ENCODE data around the gene GATA3.

Gene GATA3

GRCh38 chr10:8065651-8066050, 11.2 kb downstream of the GATA3 start:
- no peak overlapping the region for H3K4me3 ChIP-seq (replicated peaks; ENCODE audit: low read depth, low read length)
- DNase-seq (ENCODE audit: extremely low read depth, low read depth) = no peak
- TF ChIP-seq, protein P1, sequence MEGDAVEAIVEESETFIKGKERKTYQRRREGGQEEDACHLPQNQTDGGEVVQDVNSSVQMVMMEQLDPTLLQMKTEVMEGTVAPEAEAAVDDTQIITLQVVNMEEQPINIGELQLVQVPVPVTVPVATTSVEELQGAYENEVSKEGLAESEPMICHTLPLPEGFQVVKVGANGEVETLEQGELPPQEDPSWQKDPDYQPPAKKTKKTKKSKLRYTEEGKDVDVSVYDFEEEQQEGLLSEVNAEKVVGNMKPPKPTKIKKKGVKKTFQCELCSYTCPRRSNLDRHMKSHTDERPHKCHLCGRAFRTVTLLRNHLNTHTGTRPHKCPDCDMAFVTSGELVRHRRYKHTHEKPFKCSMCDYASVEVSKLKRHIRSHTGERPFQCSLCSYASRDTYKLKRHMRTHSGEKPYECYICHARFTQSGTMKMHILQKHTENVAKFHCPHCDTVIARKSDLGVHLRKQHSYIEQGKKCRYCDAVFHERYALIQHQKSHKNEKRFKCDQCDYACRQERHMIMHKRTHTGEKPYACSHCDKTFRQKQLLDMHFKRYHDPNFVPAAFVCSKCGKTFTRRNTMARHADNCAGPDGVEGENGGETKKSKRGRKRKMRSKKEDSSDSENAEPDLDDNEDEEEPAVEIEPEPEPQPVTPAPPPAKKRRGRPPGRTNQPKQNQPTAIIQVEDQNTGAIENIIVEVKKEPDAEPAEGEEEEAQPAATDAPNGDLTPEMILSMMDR (IDR thresholded peaks at IDR 0.05; ENCODE audit: low read depth, low read length, missing control alignments) = no peak

- H3K4me3 ChIP-seq (replicated peaks; ENCODE audit: low read depth, low read length) = no peak overlapping the region
- DNase-seq (ENCODE audit: extremely low read depth, low read depth) = no peak
- TF ChIP-seq, protein P1 (IDR thresholded peaks at IDR 0.05; ENCODE audit: low read depth, low read length, missing control alignments) = no peak
Observed at GRCh38 chr10:8066124-8066523, 11.6 kb downstream of the GATA3 start.

GRCh38 chr10:8066797-8067196, 12.3 kb downstream of the GATA3 start:
- no peak overlapping the region for H3K4me3 ChIP-seq (replicated peaks; ENCODE audit: low read depth, low read length)
- TF ChIP-seq, protein P1 (IDR thresholded peaks at IDR 0.05; ENCODE audit: low read depth, low read length, missing control alignments) = no peak
- DNase-seq (ENCODE audit: extremely low read depth, low read depth) = no peak

- DNase-seq (ENCODE audit: extremely low read depth, low read depth) = no peak
- TF ChIP-seq, protein P1 (IDR thresholded peaks at IDR 0.05; ENCODE audit: low read depth, low read length, missing control alignments) = no peak
Observed at GRCh38 chr10:8069108-8069507, 14.6 kb downstream of the GATA3 start.

DNA sequence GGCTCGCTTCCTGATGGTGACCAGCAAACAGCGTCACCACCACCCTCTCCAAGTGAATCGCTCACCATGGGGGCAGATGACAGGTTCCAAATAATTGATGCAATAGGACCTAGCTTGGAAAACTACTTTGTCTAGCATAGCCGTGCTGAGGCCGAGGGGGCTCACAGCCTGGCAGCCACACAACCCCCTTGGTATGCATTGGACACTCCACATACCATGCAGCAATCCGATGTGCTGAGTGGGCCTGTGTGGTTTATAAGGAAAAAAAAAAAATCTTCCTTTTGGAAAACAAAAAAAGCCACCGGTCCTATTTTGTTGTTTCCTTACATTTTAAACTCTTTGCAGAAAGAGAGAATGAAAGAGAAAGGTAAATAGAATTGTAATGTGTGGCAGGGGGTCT, 15.1 kb downstream of the GATA3 start:
- DNase-seq (ENCODE audit: extremely low read depth, low read depth) = no peak
- TF ChIP-seq, protein P1 (IDR thresholded peaks at IDR 0.05; ENCODE audit: low read depth, low read length, missing control alignments) = no peak

More at GRCh38 chr10:8069108-8069507, 14.6 kb downstream of the GATA3 start:
- no peak overlapping the region for H3K4me3 ChIP-seq (replicated peaks; ENCODE audit: low read depth, low read length)

DNA sequence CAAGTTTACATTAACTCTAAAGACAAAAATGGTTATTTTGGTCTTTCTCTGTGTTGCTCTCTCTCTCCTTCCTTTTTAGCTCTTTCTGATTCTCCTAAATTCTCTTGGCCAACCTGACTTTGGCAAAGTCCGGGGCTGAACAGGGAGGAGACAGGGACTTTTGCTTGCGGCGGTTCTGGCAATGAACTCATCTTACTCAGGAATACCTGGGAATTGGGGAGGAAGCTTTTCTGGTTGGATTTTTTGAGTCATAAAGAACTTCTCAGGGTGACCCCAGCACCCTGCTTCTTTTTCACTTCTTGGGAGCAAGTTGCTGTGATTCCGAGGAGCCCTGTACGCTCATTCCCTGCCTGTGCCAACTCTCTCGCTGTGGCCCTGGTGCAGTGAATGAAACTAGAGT, 16.0 kb downstream of the GATA3 start:
- TF ChIP-seq, protein P1 (IDR thresholded peaks at IDR 0.05; ENCODE audit: low read depth, low read length, missing control alignments) = no peak
- DNase-seq (ENCODE audit: extremely low read depth, low read depth) = no peak
- no peak overlapping the region for H3K4me3 ChIP-seq (replicated peaks; ENCODE audit: low read depth, low read length)

More for the DNA sequence above, 15.1 kb downstream of the GATA3 start:
- H3K4me3 ChIP-seq (replicated peaks; ENCODE audit: low read depth, low read length) = no peak overlapping the region

DNA sequence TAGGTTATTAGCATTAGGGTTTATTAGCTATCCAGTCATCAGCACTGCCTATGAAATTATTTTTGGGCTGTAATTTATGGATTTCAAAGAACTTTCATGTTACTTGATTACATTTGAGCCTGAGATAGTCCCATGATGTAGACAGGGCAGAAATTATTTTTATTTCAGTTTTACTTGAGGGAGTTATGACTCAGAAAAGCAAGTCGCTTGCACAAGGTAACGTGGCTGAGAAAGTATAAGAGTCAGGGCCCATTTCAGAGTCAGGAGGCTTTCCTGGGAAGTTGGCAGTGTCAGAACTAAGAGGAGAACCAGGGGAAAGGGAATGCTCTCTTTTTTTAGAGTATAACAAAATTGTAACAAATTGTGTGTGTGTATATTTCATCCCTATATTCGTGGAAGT, 16.5 kb downstream of the GATA3 start:
- DNase-seq (ENCODE audit: extremely low read depth, low read depth) = no peak
- H3K4me3 ChIP-seq (replicated peaks; ENCODE audit: low read depth, low read length) = no peak overlapping the region
- TF ChIP-seq, protein P1 (IDR thresholded peaks at IDR 0.05; ENCODE audit: low read depth, low read length, missing control alignments) = no peak

Data from HFF-Myc (cell line).